Endometrial microvascular endothelial cells (primary cell): ENCODE results near the gene ASTN2. TPM values are rescaled to one million over a fixed set of nuclear protein-coding genes. Genes with fewer than 3 reads are reported as not detected.

Experiments
- in situ Hi-C: cut with HindIII; loops from 2 replicates; pipeline ENCODE4 v1.10.0; 2017; ENCODE audit warnings: low sequenced_read_pairs, low pct_unique_long_range_greater_than_20kb; ENCODE audit errors: inconsistent ontology term
- total RNA-seq: library from RNA; depleted of rRNA; stranded (reverse); fragments of >200 nt; gene quantifications from one replicate; pipeline ENCODE4 v1.2.3, GENCODE V29; 2015; ENCODE audit errors: inconsistent ontology term

Gene ASTN2
- total RNA-seq, 1 donor from 2014 or later: 2.1 TPM

DNA sequence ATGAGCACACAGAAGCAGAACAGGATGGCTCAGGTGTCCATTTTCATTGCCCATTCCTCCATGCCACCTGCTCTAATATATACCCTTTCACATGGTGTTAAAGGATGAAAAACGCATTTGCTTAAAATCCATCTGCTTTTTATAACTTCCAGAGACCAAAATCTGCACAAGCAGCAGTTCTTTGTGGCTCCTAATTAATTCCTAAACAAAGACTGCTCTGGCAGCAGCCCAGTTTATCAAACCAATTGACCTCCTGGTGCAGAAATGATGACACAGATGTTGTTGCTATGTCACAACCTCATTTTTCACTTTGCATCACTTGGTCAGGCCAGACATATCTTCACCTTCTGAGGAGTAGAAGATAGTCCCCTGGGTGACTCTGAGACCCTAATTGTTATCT is 141.2 kb downstream of the ASTN2 start:
- in situ Hi-C loops: no loop called here

DNA sequence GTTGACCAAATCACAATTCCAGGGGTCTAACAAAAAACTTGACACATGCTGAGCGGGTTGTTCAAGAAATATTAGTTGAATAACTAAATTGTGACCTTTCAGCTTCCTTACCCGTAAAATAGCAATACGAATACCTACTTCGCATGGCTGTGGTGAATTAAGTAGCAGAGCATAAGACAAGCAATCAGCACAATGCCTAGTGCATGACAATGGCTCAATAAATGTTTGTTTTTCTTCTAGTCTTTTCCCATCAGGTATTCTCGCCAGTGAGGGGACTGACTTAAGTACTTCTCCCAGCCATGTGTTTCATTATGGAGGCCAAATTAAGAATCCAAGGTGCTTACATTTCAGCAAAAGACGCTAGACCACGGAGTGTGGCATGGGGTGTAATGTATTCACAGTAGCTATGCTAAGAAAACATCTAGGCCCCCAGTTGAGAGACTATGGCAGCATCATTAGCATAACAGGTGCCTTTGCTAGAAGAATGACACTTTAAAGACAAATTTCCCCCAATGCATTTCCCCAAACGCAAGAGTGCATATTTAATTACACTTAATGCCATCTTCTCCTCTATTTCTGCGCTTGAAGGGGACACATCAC is 145.9 kb downstream of the ASTN2 start:
- in situ Hi-C loops: no loop called here

DNA sequence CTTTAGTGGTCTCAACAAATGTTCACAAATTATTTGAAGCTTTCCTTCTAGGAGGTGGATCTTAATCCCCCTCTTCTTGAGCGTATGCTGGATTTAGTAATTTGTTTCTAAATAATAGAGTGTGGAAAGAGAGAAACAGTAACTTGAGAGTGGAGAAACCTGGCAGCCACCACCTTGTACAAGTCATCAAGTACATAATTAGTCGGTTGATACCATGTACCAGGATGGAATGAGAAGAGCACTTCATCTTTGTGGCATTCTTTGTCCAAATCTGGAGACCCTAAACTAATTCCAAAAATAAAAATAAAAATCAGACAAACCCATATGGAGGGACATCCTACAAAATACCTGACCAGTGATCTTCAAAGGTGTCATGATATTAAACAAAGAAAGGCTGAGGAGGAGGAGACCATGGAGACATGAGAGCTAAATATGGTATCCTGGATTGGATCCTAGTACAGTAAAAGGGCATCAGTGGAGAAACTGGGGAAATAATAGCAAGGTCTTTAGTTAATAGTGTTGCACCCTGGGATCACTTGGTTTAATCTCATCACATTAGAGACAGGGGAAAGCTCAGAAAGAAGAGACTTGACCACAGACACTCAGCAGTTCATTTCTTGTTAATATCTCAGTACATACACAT is 147.9 kb downstream of the ASTN2 start:
- in situ Hi-C loops: no loop called here

DNA sequence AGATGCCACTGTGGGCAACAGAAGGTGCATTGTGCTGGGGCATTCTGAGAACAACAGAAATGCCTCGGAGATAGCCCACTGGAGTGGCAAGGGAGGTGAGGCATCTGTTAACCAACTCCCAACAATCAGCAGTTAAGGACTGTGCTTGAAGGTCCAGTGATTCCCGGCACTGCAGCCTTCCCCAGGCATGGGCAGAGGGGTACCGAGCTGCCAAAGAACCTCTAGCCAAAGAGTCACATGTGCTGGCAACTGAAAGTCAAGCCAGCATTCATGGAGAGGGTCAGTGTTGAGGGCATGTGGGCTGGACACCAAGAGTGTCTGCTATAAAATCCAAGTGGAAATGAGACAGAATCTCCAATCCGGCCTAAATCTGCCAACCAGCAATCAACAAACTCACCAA is 149.6 kb downstream of the ASTN2 start:
- in situ Hi-C loops: no loop called here

DNA sequence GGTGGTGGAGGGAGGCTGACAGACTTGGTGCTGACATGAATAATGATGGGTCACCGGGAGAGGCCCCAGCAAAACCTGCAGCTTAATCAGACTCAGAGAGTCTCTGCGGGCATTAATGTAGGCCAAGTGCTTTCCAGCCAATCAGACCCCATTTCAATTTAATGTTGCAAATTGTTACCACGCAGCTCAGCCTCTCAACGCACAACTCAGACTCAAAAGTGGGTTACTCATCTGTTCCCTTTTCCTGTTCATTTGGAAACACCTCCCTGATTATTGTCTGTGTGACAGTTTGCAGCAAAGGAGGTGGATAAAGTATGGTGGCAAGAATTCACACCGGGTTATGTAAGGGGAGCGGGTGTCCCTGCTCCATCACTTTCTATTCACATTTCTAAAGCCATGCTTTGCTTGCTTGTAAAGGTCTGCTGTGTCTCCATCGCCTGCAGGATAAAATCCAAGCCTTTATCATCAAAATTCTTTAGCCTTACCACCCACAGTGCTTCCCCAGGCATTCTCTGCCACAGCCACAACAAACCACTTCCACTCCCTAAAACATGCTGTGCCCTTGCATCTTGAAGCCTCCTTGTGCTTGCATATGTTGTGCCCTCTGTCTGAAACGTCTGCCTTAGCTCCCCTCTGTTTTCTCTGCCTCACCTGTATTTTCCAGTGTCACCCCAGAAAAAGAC is 156.5 kb downstream of the ASTN2 start:
- in situ Hi-C loops: no loop called here

DNA sequence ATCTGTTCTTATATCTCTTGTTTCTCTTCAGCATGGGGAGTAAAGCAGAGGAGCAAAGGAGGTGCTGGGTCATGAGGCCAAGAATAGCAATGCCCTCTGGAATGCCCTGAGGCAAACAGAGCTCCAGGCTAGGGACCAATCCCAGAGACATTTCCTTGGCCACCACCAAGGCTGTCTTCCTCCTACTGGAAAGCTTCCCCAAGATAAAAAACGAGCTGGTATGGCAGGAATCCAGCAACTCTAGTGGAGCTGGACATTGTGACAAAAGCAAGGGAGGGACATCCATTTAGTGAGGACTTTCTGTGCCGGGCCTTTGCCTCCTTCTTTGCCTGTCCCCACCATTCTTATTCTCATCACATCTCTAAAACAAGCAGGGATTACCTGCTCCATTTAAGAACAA is 161.6 kb downstream of the ASTN2 start:
- in situ Hi-C loops: no loop called here

DNA sequence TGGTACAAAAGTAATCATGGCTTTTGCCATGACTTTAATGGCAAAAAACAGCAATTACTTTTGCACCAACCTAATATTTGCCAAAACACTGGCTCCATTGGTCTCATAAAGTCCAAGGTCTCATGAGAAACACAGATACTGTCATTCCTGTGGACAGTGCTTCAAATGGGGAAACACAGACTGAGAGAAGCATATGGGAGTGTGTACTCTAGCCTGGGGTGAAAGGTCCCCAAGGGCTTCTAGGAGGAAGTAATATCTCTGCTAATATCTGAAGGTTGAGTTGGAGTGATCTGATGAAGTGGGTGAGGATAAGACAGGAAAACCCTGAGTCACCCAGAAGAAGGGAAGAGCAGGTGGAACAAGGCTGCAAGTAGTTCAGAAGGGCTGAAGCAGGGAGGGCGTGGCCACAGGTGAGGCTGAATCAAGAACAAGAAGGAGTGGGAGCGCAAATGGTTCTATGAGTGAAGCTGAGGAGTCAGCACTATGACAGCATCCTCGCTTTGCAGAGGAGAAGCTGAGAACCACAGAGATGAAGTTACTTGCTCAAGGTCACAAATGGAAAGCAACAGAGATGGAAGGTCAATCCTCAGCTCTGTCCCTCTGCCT is 164.1 kb downstream of the ASTN2 start:
- in situ Hi-C loops: no loop called here

DNA sequence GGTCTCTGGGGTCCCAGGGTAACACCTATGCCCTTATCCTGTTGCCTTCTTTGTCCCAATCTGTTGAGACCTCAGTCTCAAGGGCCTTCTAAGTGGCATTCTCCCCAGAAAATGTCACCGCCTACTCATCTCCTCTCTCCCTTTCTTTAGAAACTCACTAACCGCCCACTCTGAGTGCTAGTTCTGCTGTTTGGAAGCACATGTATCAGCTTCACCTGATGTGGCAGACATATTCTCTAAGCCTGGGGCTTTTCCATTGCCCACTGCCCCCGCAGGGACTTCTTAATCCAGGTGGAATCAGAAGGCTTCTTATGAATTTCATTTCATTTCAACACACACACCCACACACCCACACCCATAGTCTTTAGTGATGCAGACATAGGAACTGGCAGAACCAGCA is 165.1 kb downstream of the ASTN2 start:
- in situ Hi-C loops: no loop called here

DNA sequence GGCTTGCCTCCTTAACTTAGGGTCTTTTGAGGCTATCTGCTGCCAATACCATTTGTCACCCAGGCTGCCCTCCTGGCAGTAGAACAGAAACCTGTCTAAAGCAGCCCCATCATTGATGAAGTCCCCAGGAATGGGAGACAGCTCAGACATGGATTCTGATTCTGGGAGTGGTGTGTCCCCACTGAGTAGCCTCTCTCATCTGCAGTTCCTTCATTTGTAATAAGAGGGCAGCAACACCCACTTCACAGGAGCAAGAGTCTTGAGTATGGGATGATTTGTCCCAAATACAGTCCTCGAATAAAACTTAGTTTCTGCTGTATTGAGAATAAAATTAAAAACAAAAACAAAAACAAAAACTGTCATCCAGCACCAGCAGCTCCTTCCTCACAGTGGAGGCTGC is 167.6 kb downstream of the ASTN2 start:
- in situ Hi-C loops: no loop called here

DNA sequence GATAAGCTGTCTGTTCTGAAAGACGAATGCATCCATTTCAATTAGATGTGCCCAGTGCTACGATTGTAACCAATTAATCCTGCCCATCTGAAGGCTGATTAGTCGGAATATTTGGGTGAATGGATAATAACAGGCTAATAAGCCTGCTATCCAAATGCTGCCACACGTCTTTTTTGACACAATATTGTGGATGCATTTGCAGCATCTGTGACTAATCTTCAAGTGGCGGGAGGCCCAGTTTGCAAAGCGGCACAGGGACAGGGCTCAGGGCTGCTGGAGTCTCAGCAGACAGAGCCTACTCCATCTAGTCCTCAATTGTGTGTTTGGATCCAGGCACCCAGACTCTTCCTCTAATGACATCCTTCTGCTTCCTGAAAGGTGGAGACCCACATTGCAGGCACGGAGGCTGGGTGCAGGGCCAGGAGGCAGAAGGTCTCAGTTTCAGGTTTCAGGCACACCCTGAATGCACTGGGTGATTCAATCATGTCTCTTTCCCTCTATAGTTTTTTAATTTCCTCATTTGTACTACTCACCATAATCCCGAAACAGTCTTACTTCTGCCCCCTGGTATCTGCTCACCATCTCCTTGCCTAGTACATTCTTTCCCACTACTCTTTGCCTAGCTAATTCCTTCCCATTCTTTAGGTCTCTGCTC is 169.6 kb downstream of the ASTN2 start:
- in situ Hi-C loops: no loop called here

DNA sequence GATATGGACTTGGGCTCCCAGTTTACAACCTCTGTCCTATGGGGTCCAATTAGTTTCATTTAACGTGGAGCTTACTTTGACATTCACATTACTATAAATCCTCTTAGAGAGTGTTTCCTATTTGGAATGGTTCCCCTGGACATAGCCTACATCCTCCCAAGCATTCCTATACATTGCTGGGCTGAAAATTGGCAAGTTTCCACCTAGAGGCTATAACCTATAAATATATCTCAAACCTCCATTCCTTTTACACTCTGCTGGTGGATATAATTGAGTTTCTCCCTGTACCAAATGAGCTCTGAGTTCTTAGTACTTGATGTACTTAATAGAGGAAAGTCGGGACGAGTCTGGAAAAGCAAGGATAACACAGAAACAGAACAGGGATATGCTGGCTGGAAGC is 172.8 kb downstream of the ASTN2 start:
- in situ Hi-C loops: no loop called here

DNA sequence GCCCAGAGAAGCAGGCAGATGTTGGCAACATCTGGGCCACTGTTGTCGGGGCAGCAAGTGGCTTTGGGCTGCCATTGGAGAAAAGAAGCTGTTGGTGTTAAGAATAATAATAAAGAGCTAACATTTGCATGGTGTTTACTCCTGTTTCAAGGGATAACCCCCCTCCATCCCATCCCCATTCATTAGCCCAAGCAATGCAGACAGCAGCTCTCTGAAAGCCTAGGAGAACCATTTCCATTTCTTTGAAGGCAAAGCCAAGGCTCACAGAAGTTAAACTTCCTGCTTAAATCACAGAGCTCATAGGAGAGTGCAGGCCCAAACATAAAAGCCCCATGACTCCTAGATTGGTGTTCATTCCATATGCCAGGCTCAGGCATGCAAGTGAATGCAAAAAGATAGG is 175.4 kb downstream of the ASTN2 start:
- in situ Hi-C loops: no loop called here

DNA sequence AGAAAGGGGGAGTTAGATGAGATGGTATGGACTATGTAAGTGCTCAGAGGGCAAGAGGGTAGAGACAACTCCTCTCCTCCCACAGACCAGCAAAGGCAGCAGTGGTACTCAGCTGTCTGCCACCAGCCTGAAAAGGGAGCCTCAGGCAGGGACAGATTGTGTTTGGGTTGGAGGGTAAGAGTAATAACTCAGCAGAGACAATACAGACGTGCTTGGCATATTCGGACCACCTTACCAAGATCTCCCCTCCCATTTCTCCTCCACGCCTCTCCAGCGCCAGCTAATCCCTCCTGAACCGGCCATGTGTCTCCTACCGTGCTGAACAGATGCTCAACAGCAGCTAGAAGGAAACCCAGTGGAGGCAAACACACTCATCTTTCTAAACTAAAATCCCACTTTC is 180.8 kb downstream of the ASTN2 start:
- in situ Hi-C loops: no loop called here

DNA sequence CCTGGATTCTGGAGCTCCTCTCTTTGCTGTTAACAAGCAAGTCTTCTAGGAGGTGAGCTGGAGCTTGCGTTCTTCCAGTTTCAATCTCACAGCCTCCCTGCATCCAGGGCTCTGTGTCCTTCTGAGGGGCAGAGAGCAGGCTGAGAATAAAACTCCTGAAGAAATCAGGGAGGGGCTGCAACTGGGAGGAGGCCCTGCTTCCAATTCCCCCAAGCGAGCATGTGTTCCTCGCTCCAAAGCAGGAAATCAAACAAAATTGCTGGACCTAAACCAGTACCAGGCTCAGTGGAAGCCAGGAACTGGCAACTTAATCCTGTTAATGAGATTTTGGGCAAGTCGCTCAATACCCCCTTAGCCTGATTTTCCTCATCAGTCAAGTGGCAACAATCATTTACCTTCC is 181.8 kb downstream of the ASTN2 start:
- in situ Hi-C loops: no loop called here

DNA sequence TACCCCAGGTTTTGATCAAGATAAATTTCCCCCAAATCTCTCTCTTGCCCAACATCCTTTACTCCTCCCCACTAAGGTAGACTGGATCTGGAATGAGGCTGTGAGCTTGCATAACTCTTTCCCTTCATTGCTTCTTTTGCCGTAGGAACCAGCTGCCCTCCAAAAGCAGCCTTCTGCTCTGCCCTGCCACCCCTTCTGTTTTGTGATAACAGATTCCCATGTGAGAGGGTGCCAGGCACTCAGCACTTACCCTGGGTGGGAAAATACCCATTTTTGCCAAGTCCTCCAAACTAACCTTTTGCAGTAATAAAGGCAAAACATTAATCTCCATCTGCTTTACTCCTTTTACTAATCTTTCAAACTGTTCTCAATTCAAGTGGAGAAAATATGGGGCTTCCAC is 182.6 kb downstream of the ASTN2 start:
- in situ Hi-C loops: no loop called here

DNA sequence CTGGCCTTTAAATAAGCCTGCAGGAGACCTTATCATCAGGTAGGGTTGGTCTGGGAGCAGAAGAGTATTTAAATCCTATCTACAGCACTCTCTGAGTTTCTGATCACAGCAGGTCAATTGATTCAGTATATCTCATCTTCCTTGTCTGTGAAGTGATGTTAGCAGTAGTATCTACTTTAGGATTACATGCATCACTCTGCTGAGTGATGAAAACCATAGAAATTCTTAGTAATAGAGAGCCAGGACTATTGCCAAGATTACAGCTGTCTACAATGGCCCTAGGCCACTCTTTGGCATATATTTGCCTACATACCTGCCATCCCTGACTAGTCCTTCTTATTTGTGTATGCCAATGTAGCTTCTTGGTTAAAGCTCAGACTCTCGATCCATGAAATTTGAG is 183.8 kb downstream of the ASTN2 start:
- in situ Hi-C loops: no loop called here

DNA sequence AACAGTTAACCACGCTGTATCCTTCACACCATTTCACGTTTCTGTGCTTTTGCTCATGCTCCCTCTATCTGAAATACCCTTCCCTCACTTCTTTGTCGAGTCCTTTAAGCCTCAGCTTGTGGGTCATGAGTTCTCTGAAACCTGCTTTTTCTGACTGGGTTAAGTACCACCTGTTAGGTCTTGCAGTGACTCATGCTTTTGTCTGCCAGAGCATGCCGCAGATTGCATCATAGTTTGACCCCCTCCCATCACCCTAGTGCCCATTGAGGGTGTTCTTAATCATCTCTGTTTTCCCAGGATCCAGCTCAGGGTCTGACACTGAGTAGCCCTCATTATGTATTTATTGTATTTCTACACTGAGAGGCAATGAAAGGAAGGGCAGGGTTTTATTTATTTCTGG is 190.2 kb downstream of the ASTN2 start:
- in situ Hi-C loops: no loop called here

DNA sequence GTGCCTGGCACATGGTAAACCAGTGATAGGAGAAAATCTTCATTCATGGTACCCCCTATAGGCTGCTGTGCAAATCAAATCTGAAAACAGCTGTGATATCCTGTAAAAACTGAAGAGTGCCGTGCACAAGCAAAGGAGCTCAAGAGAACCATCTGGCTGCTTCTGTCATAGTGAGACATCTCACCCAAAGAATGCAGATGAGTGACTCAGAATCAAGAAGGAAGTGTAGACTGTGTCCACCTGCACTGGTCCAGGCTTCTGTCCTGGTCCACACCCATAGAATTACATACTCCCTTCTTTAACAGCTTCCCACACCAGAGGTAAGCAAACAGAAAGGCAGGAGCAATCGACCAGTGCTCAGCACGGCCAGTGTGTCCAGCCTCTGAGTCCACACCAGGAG is 195.9 kb downstream of the ASTN2 start:
- in situ Hi-C loops: no loop called here

DNA sequence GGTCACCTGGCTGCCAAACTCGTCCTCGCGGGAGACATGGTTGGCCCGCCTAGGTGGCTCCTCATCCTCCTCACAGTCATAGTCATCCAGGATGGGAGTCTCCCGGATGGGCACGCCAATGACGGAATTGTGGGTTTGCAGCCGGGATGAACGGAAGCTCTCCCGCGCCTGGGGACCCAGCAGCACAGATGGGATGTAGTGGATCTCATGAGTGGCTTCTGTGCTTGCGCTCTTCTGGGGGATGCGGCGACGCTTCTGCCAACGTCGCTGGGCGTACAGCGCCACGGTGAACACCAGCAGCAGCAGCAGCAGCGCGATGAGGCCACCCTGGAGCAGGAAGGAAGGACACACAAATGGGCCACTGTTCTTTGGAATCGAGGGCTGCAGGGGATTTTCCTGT is 200.4 kb downstream of the ASTN2 start:
- in situ Hi-C loops: no loop called here

DNA sequence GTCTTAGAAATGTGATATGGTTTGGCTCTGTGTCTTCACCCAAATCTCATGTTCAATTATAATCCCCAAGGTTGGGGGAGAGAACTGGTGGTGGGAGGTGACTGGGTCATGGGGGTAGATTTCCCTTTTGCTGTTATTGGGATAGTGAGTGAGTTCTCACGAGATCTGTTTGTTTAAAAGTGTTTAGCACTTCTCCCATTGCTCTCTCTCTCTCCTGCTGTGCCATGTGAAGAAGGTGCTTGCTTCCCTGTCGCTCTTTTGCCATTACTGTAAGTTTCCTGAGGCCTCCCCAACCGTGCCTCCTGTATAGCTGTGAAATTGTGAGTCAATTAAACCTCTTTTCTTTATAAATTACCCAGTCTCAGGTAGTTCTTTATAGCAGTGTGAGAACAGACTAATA is 203.6 kb downstream of the ASTN2 start:
- in situ Hi-C loops: no loop called here
